GM21529 (cell line): ENCODE data around the gene RNASEH1.
"Not testable (repeated sequence)": the region's sequence is repeated elsewhere in the genome, so short reads cannot be mapped to it uniquely, and the experiment has no call there.

ENCODE experiments used
- ATAC-seq: cut with Tn5 transposase; IDR thresholded peaks from one replicate; pipeline ENCODE4 v1.9.1; 2021; ENCODE audit not compliant: unreplicated experiment

Gene RNASEH1

GRCh38 chr2:3594493-3595281, 36.6 kb upstream of the RNASEH1 start, which contains the start of gene COLEC11:
TSS of gene COLEC11 (plus strand) at chr2:3595112. CDS start at chr2:3604341, 9,229 bp downstream.
- ATAC-seq: no peak

- no peak for ATAC-seq
These were observed 31.0 kb upstream of the RNASEH1 start for GRCh38 chr2:3589086-3589485.

DNA sequence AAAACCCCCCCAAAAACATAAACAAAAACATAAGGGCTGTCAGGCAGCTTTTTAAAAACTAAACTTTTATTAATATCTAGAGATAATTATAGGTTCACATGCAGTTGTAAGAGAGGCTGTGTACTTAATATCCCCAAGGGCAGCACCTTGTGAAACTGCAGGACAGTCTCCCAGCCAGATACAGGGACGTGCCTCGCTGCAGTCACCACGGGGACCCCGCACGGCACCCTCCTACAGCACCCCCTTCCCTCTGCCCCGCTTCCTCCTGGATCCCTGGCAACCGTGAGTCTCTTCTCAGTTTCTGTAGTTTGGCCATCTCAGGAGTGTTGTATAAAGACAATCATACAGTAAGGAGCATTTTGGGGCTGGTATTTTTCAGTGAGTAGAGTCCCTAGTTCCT, 30.0 kb upstream of the RNASEH1 start:
- ATAC-seq: no peak

GRCh38 chr2:3587432-3587831, 29.3 kb upstream of the RNASEH1 start:
- no peak for ATAC-seq

- ATAC-seq: no peak
These were observed 28.9 kb upstream of the RNASEH1 start for GRCh38 chr2:3587021-3587420.

GRCh38 chr2:3586220-3586619, 28.1 kb upstream of the RNASEH1 start:
- no peak for ATAC-seq

DNA sequence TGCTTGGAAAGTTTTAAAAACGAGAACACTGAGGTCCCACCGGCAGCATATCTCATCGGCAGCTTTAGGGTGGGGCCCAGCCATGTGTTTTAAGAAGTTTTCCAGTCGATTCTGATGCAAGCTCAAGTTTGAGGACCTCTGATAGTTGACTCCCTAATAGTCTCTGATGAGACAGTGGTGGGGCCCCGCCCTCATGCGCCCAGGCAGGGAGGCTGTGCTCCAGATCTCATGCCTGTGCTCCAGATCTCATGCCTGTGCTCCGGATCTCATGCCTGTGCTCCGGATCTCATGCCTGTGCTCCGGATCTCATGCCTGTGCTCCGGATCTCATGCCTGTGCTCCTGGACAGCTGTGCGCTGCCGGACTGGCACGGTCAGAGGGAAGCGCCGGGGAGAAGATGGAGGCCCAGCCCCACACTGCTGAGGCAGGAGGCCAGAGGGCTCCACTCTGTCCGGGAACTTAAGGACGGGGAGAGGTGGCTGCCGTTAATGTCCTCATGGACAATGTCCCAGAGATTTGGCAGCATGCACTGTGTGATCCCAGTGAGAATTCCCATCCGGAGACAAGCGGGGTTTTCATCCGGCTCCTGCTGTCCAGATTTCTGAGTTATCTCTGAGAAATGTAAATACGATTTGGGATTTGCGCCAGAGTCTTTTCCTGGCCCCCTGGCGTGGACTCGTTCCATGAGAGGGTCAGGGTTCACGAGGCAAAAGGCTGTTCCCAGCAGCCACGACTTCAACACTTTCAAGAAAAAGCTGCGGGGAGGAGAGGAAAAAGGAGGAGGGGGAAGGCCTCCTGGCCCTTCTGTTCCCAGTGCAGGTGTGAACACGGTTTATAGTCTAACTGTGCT, 27.4 kb upstream of the RNASEH1 start:
- no peak for ATAC-seq

- ATAC-seq: no peak
These were observed 26.6 kb upstream of the RNASEH1 start for GRCh38 chr2:3584608-3585260.

DNA sequence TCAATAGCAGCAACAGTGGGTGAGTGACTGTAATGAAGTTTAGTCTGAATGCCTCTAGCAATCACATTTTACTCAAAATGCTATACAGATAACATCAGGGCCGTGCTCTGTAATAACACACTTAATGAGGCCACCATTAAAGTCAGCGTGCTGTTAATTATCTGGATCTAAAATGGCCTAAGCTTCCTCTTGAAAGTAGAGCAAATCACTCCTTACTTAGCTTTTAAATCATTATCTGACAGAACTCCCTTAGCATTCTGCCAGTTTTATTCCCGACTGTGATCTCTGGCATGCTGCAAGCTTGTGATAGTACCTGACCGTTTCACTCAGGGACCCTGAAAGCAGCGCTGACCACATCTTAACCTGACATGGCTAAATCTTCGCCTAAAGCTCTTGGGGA, 25.9 kb upstream of the RNASEH1 start:
- no peak for ATAC-seq

GRCh38 chr2:3581367-3582262, 23.5 kb upstream of the RNASEH1 start:
- no peak for ATAC-seq

DNA sequence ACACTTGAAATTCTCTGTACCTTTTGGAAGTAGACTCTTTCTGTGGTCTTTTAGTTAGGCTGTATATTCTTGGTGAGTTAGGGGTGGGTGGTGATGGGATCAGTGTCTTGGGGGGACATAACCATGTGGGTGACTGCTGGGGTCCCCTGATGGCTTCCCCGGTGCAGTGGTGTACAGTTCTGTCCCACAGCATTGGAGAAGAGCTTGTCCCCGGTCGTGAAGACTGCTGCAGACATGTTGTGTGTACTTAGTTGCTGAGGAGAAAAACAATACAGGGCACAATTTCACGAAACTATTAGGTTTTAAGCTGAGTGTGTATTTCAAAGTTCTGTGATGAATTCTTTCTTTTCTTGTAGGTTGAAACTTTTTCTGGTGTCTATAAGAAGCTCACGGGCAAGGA, 22.3 kb upstream of the RNASEH1 start:
- ATAC-seq: no peak

GRCh38 chr2:3578987-3579386, 20.9 kb upstream of the RNASEH1 start:
- ATAC-seq: no peak

GRCh38 chr2:3576263-3576630, 18.1 kb upstream of the RNASEH1 start:
- ATAC-seq: not testable (repeated sequence)

DNA sequence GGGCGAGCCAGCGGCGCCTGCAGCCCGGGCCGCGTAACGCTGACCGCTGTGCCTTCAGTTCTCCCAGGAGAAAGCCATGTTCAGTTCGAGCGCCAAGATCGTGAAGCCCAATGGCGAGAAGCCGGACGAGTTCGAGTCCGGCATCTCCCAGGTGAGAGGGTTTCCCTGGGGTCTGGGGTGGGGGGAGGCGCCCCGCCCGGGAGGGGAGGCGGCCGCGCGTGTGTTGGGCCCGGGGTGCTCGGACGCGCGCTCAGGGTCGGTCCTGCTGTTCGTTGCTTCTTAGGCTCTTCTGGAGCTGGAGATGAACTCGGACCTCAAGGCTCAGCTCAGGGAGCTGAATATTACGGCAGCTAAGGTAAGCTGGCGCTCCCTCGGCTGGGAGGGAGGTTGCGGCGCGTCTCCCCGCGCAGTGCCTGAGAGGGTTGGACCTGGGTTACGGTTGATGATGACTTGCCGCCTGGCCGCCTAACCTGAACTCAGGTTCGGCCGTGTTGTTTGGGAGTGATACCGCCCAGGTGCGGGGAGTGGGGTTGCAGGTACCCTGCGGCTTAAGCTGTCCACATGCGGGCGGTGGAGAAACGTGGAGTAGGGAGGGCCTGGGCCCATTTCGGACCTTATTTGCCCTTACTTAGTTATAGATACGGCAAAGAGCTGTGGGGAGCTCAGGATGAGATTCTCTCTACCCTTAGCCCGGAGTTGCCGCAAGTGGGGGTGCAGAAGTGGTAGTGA, 17.6 kb upstream of the RNASEH1 start:
- ATAC-seq: peak; percentile 21

- no peak for ATAC-seq
These were observed 16.0 kb upstream of the RNASEH1 start for GRCh38 chr2:3574155-3574554.

GRCh38 chr2:3572620-3573019, 14.5 kb upstream of the RNASEH1 start:
- ATAC-seq: no peak

- ATAC-seq: no peak
These were observed 13.2 kb upstream of the RNASEH1 start for GRCh38 chr2:3571284-3571683.

DNA sequence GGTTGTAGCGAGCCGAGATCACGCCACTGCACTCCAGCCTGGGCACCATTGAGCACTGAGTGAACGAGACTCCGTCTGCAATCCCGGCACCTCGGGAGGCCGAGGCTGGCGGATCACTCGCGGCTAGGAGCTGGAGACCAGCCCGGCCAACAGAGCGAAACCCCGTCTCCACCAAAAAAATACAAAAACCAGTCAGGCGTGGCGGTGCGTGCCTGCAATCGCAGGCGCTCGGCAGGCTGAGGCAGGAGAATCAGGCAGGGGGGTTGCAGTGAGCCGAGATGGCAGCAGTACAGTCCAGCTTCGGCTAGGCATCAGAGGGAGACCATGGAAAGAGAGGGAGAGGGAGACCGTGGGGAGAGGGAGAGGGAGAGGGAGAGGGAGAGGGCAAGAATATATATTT, 11.5 kb upstream of the RNASEH1 start:
- not testable (repeated sequence) for ATAC-seq

DNA sequence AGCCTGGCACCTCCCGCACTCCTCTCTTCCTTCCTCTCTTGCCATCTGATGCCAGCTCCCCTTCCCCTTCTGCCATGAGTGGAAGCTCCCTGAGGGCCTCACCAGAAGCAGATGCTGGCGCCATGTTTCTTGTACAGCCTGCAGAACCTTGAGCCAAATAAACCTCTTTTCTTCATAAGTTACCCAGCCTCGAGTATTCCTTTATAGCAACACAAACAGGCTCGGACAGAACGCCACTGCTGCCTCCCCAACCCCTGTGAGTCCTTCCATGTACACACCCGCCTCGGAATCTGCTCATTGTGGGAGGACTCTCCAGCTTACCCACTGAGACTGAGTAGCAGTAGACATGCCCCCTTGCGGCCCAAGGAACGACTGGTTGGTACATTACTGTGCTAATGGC, 8.7 kb upstream of the RNASEH1 start:
- no peak for ATAC-seq

GRCh38 chr2:3565117-3565516, 7.0 kb upstream of the RNASEH1 start:
- ATAC-seq: no peak
